Activated CD8-positive, alpha-beta T cell treated with anti-CD3 and anti-CD28 coated beads for 36 hours (primary cell): ENCODE measurements around the gene LMO1. TPM values are rescaled to one million over a fixed set of nuclear protein-coding genes. Genes with fewer than 3 reads are reported as not detected.

ENCODE experiments used
- ATAC-seq: fragments of 200-7000 bp; cut with Tn5 transposase; one replicate; pipeline ENCODE4 v1.10.0; 2021; ENCODE audit warnings: mild to moderate bottlenecking, moderate library complexity
- CTCF ChIA-PET: fragments of 350-600 bp; sonication (Branson Sonifier 250); formaldehyde crosslinking; loops from one replicate; lab custom pipeline; 2021; ENCODE audit warnings: antibody characterized with exemption; lab: Charles Lee
- POLR2A ChIA-PET: fragments of 350-600 bp; sonication (Branson Sonifier 250); formaldehyde crosslinking; loops from one replicate; lab custom pipeline; 2021; ENCODE audit warnings: antibody characterized with exemption; lab: Charles Lee
- DNase-seq: peaks from one replicate; pipeline ENCODE4 v3.0.0-alpha.2; 2020
- H3K27ac Mint-ChIP-seq: one replicate; pipeline ENCODE4 v1.8.0; 2021; ENCODE audit warnings: mild to moderate bottlenecking, mixed read lengths
- H3K27me3 Mint-ChIP-seq: one replicate; pipeline ENCODE4 v1.8.0; 2021; ENCODE audit warnings: mixed read lengths
- H3K36me3 Mint-ChIP-seq: one replicate; pipeline ENCODE4 v1.8.0; 2021; ENCODE audit warnings: low read depth, mixed read lengths
- H3K4me1 Mint-ChIP-seq: one replicate; pipeline ENCODE4 v1.8.0; 2021; ENCODE audit warnings: low read depth, mixed read lengths
- H3K4me3 Mint-ChIP-seq: one replicate; pipeline ENCODE4 v1.8.0; 2021; ENCODE audit warnings: mild to moderate bottlenecking, moderate library complexity, mixed read lengths
- H3K9me3 Mint-ChIP-seq: one replicate; pipeline ENCODE4 v1.8.0; 2021; ENCODE audit warnings: mixed read lengths
- CTCF ChIP-seq: fragments of 200-600 bp; IDR thresholded peaks from one replicate; pipeline ENCODE4 v1.8.0; 2022; ENCODE audit warnings: antibody characterized with exemption, mild to moderate bottlenecking
- intact Hi-C: fragments of 100-400 bp; cut with micrococcal nuclease; formaldehyde crosslinking; loops from one replicate; pipeline ENCODE4 v1.10.0; 2022
- total RNA-seq, 2 experiments: library from RNA; stranded (reverse); gene quantifications; one replicate each; pipeline ENCODE4 v1.2.3, GENCODE V29; 2021

The LMO1 gene
- total RNA-seq, 2 experiments from 2014 or later = not detected

DNA sequence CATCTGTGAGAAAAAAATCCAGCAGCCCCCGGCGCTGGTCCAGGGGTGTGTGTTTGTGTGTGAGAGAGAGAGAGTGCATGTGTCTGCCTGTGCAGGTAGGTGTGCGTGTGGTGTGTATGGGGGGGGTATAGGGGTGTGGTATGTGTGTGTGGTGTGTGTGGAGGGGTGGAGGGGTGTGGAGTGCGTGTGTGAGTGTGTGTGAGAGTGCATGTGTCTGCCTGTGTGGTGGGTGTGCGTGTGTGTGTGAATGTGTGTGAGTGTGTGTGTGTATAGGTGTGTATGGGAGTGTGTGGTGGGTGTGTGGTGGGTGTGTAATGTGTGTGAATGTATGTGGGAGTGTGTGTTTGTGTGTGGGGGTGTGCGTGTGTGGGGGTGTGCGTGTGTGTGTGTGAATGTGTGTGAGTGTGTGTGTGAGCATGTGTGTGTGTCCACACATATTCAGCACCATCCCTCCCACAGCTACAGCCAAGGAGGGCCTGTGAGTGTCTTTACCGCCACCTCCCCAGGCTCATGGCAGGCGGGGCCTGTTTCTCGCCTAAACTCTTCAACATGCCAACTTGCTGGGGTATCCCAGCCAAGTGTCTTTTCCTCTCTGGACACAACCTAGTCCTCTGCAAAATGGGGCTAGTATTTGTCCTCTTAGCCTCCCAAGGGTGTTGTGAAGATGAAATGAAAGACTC is 11.9 kb downstream of the LMO1 start:
- no peak for ATAC-seq

GRCh38 chr11:8250981-8251615 is 12.6 kb downstream of the LMO1 start:
- ATAC-seq = no peak
- CTCF ChIA-PET = interaction anchor here (3.6 kb wide), 1 partner anchor 12 kb away, joined by 23 read pairs; the partner anchor contains the start of gene LMO1
- no peak for DNase-seq
- intact Hi-C loops = no loop called here
- Mint-ChIP-seq H3K9me3 (no peaks in the 10 kb centered on the region), H3K36me3 (no peaks in the 10 kb centered on the region), H3K4me3 (no peak overlapping the region), H3K4me1 (no peaks in the 10 kb centered on the region), H3K27ac (no peak overlapping the region), H3K27me3 (peaks cover 4% of the 10 kb centered on the region)
- TF ChIP-seq CTCF = no peak
- POLR2A ChIA-PET = no interaction called here

More for the DNA sequence above, 11.9 kb downstream of the LMO1 start:
- DNase-seq = no peak
- intact Hi-C loops = no loop called here
- H3K27ac Mint-ChIP-seq = no peak overlapping the region
- H3K4me3 Mint-ChIP-seq = no peak overlapping the region
- peaks cover 2% of the 10 kb centered on the region for H3K27me3 Mint-ChIP-seq
- ChIA-PET CTCF (interaction anchor here (4.6 kb wide), 1 partner anchor 12 kb away, joined by 29 read pairs; the partner anchor contains the start of gene LMO1), POLR2A (no interaction called here)
- no peaks in the 10 kb centered on the region for H3K9me3 Mint-ChIP-seq
- TF ChIP-seq CTCF = no peak
- no peaks in the 10 kb centered on the region for H3K4me1 Mint-ChIP-seq
- H3K36me3 Mint-ChIP-seq = no peaks in the 10 kb centered on the region

DNA sequence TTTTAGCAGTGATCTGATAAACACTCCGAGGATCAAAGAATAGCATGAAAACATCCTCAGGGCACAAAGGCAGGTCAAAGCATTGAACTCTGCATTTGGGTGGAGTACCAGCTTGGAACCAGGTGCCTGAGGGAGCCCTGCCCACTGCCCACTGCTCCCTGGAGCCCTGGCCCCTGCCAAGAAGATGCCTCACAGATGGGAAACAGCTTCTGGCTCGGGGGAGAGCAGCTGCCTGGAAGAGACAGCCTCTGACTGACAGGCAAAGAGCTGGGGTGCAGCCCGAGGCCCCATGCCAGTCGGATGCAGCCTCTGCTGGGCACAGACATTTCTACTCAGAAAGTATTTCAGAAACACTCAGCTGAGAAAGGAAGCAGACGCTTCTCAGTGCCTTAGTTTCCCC is 13.2 kb downstream of the LMO1 start:
- intact Hi-C loops = no loop called here
- no peak for ATAC-seq

GRCh38 chr11:8249482-8249881 is 14.2 kb downstream of the LMO1 start:
- ChIA-PET CTCF (interaction anchor here (3.3 to 3.6 kb wide), 2 partner anchors 14 to 317 kb away, joined by 12 to 23 read pairs; partner anchors contain the start of gene LMO1), POLR2A (no interaction called here)
- no peak for TF ChIP-seq CTCF
- Mint-ChIP-seq H3K9me3 (no peaks in the 10 kb centered on the region), H3K27ac (no peak overlapping the region), H3K27me3 (peaks cover 6% of the 10 kb centered on the region), H3K4me1 (no peaks in the 10 kb centered on the region), H3K36me3 (no peaks in the 10 kb centered on the region), H3K4me3 (no peak overlapping the region)
- intact Hi-C loops = no loop called here
- no peak for ATAC-seq
- no peak for DNase-seq

More for the DNA sequence above, 13.2 kb downstream of the LMO1 start:
- no peaks in the 10 kb centered on the region for H3K9me3 Mint-ChIP-seq
- ChIA-PET POLR2A (no interaction called here), CTCF (interaction anchor here (3.6 kb wide), 1 partner anchor 13 kb away, joined by 23 read pairs; the partner anchor contains the start of gene LMO1)
- H3K27me3 Mint-ChIP-seq = peaks cover 6% of the 10 kb centered on the region
- TF ChIP-seq CTCF = no peak
- no peak overlapping the region for H3K27ac Mint-ChIP-seq
- no peaks in the 10 kb centered on the region for H3K36me3 Mint-ChIP-seq
- no peak overlapping the region for H3K4me3 Mint-ChIP-seq
- no peak for DNase-seq
- no peaks in the 10 kb centered on the region for H3K4me1 Mint-ChIP-seq

DNA sequence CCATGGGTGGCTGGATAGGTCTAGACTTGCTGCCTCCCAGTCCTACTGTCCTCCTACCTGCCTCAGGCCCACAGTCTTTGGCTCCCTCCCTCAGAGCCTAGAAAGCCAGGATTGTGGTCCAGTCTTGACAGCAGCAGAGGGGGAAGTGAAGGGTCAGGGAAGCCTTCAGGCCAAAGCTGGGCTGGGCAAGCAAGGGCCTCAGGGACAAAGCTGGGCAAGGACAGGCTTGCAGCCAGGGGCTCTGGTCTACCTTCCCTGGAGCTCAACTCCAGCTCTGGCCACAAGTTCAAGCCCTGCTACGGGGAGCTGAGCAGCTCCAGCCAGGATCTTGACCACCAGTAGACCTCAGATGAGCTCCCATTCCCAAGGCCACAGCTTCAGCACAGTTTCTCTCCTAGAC is 14.9 kb downstream of the LMO1 start:
- no peak overlapping the region for H3K27ac Mint-ChIP-seq
- CTCF ChIA-PET = interaction anchor here (3.3 to 3.6 kb wide), 2 partner anchors 15 to 318 kb away, joined by 12 to 23 read pairs; partner anchors contain the start of gene LMO1
- intact Hi-C loops = no loop called here
- POLR2A ChIA-PET = no interaction called here
- no peak overlapping the region for H3K4me3 Mint-ChIP-seq
- H3K4me1 Mint-ChIP-seq = no peaks in the 10 kb centered on the region
- ATAC-seq (no peak), DNase-seq (no peak)
- no peak for TF ChIP-seq CTCF
- H3K36me3 Mint-ChIP-seq = no peaks in the 10 kb centered on the region
- H3K27me3 Mint-ChIP-seq = peaks cover 6% of the 10 kb centered on the region
- H3K9me3 Mint-ChIP-seq = no peaks in the 10 kb centered on the region
